GM18858 (cell line): Measurements from ENCODE around the gene LINC00632.
A peak's percentile ranks its signal among the peaks of the same experiment; 100 is the strongest.
"Not testable (repeated sequence)": the region's sequence is repeated elsewhere in the genome, so short reads cannot be mapped to it uniquely, and the experiment has no call there.

Source experiments
- ATAC-seq: cut with Tn5 transposase; IDR thresholded peaks from one replicate; pipeline ENCODE4 v1.9.1; 2021; ENCODE audit not compliant: unreplicated experiment

Gene LINC00632

DNA sequence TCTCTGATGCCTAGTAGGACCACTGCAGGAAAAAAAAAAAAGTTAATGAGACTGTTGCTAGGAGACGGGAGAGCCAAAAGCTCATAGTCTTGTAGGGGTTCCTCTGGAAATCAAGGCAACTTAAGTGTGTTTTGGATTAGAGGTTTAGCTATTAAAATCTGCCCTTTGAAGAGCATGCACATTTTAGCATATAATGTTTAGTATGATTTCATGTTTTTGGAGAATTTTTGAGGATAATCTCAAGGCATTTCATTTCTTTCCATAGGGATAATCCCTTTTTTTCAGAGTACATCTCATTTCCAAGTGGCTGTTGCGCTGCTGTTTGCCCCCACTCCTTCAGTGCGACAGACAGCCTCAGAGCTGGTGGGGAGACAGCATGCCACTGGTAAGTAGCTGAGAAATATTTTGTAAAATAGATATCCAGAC, at the start of gene LINC00632:
TSS of gene LINC00632 (plus strand) at position 339 of the 426 bp plus-strand sequence.
- ATAC-seq = no peak

DNA sequence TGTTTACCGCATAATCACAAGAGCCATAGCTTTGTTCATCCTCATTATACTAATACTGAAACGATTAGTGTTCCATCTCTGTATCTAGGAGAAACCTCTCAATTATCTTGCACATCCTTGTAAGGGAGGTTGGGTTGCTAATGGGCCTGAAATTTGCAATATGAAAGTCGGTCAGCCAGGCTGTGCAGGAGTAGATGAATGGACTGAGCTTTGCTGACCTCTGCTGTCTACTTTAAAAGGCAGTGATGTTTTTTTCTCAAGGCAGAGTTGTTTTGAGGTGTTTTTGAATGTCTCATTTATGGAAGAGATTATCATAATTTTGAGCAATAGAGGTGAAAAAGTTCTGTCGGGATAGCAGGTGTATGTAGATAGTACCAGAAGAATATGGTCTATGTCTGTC, 47.9 kb upstream of the LINC00632 start:
- ATAC-seq = no peak

GRCh38 chrX:140664939-140665338, 44.6 kb upstream of the LINC00632 start:
- no peak for ATAC-seq

DNA sequence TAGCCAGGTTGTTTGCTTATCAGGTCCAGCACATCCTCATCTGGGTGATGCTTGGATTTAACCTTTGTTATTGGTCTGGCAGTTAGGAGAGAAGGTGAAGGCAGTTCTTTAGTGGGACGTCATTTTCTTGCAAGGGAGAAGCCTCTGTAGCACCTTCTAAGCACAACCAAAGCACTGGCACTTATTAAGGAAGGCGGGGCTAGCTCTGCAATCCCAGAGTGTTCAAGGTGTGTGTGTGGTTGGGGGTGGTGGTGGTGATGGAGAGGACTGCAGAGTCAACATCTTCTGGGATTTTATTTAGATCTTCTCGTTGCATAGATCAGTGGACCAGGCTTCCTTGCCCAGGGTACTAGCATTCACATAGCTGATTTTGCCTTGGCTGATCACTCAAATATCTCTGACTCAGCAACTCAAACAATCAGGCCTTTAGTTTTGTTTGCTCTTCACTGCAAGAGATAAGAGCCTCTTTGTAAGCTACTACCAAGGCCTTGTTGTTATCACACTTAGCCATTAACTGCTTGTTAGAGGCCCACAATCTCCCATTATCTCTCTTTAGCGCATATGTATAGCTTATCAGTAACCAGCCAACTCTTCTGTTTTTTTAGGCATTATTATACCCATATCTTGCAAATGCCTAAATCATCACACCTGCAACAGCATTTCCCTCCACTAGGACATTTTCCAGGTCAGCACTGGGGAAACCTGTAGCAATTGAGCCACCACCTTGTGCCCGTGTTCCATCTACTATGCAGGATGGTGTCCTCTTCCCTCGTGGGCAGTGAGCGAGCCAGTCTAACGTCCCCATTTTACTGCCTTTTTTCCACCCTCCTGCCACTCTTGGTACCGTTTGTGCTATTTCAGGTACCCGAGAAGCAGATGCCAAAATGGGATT, 36.5 kb upstream of the LINC00632 start:
- ATAC-seq = no peak

GRCh38 chrX:140687706-140688105, 21.9 kb upstream of the LINC00632 start:
- no peak for ATAC-seq

GRCh38 chrX:140691596-140691995, 18.0 kb upstream of the LINC00632 start:
- ATAC-seq = not testable (repeated sequence)

DNA sequence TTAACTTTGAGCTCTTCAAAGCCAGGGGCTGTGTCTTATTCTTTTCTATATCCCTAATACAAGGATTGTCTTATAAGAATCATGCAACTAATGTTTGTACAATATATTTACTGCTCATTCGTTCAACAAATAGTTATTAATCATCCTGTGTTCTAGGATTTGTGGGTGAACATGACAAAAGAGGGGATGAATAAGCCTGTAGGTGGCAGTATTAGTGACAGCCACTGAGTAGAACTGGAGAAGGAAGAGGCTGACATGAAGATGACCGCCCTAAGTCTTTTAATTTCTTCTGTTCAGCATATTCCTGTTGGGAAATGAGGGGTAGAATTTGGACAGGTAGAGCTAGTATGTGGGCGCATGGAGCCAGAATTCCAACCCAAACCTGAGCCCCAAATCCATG, 11.9 kb upstream of the LINC00632 start:
- ATAC-seq = no peak

DNA sequence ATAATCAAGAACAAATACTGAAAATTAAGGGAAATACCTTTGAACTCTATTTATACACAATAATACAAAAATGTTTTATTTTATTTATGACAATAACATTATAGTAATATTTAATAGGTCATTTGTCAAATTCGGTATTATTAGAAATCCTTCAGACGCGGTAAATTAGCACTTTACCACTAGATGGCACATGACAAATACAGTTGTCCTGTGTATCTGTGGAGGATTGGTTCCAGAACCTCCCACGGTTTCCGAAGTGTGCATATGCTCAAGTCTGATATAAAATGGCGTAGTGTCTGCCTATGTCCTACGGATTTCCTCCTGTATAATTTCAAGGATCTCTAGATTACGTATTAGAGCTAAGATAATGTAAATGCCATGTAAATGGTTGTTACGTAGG, 8.1 kb upstream of the LINC00632 start:
- ATAC-seq = peak; percentile 65

- no peak for ATAC-seq
Measured at GRCh38 chrX:140710710-140711109, 1.2 kb downstream of the LINC00632 start.

- no peak for ATAC-seq
Measured at GRCh38 chrX:140711894-140712293, 2.3 kb downstream of the LINC00632 start.

DNA sequence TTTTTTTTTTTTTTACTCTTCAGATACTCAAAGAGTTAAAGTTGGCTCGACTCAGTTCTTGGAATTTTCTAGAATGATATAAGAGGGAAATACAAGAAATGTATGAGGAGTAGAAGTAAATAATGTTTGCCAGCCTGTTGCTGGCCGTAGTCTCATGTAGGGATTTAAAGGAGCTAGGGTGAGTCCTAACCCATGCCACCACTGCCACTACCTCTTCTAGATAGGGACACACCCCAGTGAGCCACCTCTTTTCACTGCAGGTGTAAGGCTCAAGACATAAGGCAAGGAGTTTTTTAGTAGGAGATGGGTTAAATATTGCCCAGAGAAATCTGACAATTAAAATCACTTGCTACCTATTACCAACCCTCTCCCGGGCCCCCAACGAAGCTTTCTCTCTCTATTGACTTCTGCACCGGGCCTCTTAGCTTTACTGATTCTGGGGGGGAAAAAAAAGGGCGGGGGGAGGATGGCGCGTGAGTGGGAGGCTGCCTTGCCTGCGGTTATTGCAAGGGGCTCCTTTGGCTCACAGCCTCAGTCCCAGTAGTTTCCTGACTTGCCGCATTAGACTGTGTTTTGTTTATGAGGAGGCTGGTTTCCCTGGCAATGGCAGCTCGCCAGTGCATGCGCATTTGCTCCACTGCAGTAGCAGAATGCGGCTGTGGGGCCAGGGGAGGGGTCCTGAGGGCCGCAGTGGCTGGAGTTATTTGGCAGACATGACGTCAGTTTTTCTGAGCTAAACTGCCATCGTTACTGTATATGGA, 3.0 kb downstream of the LINC00632 start:
- peak; percentile 63 for ATAC-seq

DNA sequence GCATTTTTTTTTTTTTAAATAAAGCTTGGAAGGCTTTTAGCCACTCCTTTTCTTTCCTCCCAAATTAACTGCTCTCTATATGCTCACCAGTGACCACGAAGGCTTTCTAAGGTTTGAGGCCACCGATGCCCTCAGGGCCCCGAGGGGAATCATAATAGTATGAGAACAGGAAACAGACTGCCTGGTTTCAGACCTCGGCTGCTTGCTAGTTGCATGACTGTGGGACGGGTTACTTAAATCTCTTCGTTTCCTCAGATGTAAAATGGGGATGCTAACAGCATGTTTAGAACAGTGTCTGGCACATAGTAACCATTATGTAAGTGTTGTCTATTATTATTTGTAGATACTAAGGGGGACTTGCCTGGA, 3.6 kb downstream of the LINC00632 start:
- ATAC-seq = peak; percentile 45

DNA sequence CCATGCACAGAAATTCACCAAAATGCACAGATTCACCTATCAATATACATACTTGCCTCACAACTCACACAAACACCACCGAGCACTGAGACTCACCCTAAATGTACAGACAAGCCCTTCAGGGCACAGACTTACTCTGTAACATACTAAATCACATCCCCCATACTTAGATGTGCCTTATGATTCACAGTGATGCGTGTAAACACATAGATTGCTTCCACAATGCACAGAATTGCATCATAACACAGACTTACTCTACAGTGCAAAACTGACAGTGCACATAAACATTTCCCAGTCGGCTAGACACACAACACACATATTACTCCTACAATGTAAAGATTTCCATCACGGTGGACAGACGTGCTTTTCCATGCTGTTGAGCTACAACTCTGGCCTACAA, 6.2 kb downstream of the LINC00632 start:
- ATAC-seq = no peak

DNA sequence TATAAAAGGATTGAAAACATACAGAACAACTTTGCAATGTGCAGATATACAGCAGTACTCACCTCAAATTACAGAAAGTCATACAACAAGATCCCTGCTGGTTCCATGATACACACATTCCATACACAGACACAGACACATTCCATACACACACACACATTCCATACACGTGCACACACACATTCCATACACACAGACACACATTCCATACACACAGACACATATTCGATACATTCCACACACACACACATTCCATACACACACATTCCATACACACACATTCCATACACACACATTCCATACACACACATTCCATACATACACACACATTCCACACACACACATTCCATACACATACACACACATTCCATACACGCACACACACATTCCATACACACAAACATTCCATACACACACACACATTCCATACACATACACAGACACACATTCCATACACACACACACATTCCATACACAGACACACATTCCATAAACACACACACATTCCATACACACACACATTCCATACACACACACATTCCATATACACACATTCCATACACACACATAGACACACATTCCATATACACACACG, 13.7 kb downstream of the LINC00632 start:
- ATAC-seq = no peak

- ATAC-seq = no peak
Measured at GRCh38 chrX:140724309-140724708, 14.8 kb downstream of the LINC00632 start.

- no peak for ATAC-seq
Measured at GRCh38 chrX:140724736-140725135, 15.2 kb downstream of the LINC00632 start.

DNA sequence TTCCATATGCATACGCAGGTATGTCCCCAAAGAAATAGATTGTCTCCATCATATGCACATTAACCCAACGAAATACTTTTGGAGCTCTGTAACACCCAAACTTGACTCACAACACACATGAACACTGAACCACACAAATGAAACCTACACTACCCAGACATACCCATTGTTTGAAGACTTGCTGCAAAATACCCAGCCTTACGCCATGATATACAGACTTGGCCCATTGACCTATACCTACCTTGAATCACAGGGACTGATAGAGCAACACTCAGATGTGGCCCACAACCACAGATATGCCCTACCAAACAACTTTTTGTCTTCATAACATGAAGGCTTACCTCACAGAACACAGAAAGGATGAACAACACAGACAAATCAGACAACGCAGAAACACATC, 15.9 kb downstream of the LINC00632 start:
- no peak for ATAC-seq

GRCh38 chrX:140733766-140734342, 24.3 kb downstream of the LINC00632 start:
- ATAC-seq = peak; percentile 90

DNA sequence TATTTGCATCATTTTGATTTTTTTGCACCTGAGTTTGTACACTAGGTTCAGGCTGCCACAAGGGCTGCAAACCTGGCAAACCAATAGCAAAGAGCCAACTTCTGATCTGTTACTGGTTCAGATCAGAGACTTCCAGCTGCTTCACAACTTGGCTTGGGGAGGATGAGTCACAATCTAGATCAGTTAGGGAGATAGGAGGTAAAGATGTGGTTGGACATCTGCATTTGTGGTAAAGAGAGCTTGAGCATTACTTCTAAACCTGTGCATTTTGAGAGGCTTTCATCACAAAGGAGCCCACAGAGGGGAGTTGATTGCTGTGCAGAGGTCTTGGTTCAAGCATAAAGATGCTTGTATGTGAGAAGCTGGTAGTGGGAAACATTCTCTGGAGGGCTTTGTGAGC, 34.5 kb downstream of the LINC00632 start:
- no peak for ATAC-seq

GRCh38 chrX:140756941-140757340, 47.4 kb downstream of the LINC00632 start:
- ATAC-seq = no peak

GRCh38 chrX:140762061-140762460, 52.5 kb downstream of the LINC00632 start:
- ATAC-seq = no peak
